Stimulated activated CD4-positive, alpha-beta T cell treated with anti-CD3 and anti-CD28 coated beads, Interleukin-15, amount 100 ng/mL, for 48 hours (primary cell): ENCODE results near the gene UNC13A.
A peak's percentile ranks its signal among the peaks of the same experiment; 100 is the strongest.

Experiments
- DNase-seq, 2 donors: peaks; one replicate each; pipeline ENCODE4 v3.0.0-alpha.2; 2020; ENCODE audit warnings: low read depth in 2 of 2

Gene UNC13A

GRCh38 chr19:17706750-17707181, 18.6 kb upstream of the UNC13A start:
- no peak for DNase-seq

- peak; percentile 53 to 59 for DNase-seq
These were observed 15.8 kb upstream of the UNC13A start for GRCh38 chr19:17703824-17704463.

DNA sequence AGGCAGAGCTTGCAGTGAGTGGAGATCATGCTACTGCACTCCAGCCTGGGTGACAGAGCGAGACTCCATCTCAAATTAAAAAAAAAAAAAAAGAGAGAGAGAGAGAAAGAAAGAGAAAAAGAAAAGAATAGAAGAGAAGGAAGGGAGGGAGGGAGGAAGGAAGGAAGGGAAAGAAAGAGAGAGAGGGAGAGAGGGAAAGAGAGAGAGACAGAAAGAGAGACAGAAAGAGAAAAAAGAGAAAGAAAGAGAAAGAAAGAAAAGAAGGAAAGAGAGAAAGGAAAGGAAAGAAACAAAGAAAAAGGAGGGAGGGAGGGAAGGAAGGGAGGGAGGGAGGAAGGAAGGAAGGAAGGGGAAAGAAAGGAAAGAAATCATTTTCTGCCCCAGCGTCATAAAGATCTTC, 7.0 kb upstream of the UNC13A start:
- DNase-seq, result no peak

GRCh38 chr19:17692566-17692965, 4.4 kb upstream of the UNC13A start:
- no peak for DNase-seq

DNA sequence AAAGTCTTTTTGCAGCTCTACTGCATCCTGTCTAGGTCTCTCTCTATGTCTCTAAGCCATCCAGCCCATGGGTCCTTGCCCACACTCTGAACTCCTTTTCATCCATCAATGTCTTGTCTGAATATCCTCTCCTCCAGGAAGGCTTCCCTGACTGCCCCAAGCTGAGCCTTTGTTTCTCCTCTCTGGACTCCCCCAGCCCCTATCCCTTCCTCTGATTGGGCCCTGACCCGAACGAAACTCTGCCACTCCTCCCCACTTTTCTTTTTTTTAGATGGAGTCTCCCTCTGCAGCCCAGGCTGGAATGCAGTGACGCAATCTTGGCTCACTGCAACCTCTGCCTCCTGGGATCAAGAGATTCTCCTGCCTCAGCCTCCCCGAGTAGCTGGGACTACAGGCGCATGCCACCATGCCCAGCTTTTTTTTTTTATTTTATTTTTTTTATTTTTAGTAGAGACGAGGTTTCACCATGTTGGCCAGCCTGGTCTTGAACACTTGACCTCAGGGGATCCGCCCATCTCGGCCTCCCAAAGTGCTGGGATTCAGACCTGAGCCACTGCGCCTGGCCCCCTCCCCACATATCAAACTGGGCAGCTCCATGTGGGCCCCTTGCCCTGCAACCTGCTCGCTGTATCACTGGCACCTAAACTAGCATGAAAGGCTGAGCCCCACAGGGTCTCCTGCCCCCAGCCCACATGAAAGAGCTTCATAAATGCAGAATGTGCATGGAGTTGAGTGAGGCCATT, 870 bp upstream of the UNC13A start:
- DNase-seq, result no peak

GRCh38 chr19:17687141-17687856, 855 bp downstream of the UNC13A start:
- DNase-seq, result no peak

DNA sequence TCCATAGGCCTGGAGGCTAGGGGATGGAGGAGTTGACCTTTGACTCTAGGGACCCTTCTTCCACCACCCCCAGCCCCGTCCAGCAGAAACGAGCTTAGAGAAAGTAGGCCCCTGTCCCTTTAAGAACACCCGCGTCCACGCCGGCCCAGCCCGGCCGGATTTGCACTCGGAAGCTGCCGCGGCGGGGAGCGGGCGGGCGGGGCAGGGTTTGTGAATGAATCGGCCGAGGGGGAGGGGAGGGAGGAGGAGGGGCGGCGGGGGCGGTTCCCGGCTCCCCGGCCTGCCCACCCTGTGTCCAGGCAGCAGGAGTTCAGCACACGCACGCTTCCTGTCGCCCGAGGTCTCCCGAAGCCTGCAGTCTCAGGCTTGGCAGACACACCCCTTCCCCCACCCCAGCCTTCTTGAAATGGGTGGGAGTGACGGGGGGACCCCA, 1.5 kb downstream of the UNC13A start:
- no peak for DNase-seq

DNA sequence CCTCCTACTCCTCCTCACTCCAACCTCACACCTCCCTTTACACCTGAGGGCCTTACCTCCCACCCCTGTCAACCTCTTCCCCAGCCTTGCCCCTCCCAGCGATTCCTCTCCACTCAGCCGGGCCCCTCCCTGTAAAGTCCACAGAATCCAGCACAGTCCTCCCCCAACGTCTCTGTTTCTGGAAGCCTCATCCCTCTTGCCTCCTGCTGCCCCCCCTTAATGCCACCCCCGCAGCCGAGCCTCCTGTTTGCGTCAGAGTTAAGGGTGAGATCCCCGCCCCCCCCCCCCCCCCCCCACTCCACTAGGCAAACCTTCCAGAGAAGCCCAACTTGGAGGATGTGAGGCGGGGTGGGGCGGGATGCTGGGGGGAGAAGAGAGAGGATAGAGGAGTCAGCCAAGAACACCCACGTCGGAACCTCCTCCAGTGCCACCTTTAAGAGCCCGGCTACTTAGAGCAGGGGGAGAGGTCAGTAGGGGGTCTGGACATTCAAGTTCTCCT, 2.1 kb downstream of the UNC13A start:
- DNase-seq, result no peak

GRCh38 chr19:17685451-17686022, 2.6 kb downstream of the UNC13A start:
- no peak for DNase-seq

DNA sequence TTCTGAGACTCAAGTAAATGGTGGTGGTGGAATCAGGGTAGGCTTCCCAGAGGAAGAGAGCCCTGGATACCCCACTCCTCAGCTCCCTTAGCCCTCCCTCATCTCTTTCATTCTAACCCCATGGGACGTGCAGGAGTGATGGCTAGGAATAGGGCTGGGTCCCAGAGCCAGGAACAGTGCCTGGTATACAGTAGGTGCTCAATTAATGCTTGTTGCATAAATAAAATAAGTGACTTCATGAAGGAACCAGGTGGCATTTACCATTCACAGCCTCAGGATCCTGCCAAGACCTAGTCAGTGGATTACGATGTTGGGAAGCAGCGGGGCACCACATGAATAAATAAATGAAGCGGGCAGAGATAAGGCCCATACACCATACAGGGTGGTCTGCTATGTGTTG, 3.9 kb downstream of the UNC13A start:
- DNase-seq, result no peak

DNA sequence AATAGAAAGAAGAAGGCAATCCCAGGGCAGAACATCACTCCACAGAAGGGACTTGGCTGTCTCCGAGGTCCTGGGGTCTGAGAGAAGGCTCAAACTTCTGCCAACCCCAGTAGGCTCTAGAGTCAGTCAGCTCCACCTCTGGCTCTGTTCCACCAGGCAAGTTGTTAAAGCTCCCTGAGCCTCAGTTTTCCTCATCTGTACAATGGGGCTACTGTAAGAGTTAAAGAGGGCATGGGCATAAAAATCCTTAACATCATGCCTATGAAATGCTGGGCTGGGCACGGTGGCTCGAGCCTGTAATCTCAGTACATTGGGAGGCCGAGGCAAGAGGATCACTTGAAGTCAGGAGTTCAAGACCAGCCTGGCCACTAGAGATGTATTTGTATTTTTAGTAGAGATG, 5.1 kb downstream of the UNC13A start:
- no peak for DNase-seq

GRCh38 chr19:17682273-17682672, 5.9 kb downstream of the UNC13A start:
- no peak for DNase-seq

DNA sequence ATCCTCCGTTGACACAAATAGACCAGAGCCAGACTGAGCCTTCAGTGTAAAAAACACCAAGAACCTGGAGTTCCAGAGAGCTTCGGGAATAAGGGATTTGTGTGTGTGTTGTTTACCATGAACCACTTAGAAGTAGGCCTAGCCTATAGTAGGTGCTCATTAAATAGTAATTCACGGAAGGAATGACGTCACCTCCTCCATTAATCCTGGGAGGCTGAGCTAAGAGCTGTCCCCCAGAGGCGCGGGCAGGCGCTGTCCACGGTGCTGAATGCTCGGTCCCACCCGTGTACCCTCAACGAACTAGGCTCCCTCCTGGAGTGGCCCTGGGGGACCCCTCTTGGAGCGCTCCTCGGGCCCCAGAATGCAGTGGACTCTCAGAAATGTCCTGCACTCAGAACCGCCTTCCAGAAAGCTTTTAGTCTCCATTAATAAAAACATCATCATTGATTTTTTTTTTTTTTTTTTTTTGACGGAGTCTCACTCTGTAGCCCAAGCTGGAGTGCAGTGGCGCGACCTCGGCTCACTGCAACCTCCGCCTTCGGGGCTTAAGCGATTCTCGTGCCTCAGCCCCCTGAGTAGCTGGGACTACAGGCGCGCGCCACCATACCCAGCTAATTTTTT, 6.5 kb downstream of the UNC13A start:
- DNase-seq, result no peak

- peak; percentile 9 to 19 for DNase-seq
These were observed 7.9 kb downstream of the UNC13A start for GRCh38 chr19:17680230-17680722.

- no peak for DNase-seq
These were observed 8.5 kb downstream of the UNC13A start for GRCh38 chr19:17679526-17680229.

DNA sequence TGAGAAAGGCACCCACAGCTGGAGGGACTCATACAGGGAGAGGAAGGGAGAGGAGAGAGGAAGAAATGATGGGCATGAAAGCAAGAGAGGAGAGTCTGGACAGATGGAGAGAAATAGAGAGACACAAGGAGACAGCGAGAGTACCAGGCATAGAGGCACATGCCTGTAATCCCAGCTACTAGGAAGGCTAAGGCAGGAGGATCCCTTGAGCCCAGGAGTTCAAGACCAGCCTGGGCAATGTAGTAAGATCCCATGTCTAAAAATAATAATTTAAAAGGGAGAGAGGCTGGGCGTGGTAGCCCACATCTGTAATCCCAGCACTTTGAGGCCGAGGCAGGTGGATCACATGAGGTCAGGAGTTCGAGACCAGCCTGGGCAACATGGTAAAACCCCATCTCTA, 9.3 kb downstream of the UNC13A start:
- DNase-seq, result no peak

- no peak for DNase-seq
These were observed 11.2 kb downstream of the UNC13A start for GRCh38 chr19:17677002-17677401.

- DNase-seq, result no peak
These were observed 11.9 kb downstream of the UNC13A start for GRCh38 chr19:17676295-17676694.

DNA sequence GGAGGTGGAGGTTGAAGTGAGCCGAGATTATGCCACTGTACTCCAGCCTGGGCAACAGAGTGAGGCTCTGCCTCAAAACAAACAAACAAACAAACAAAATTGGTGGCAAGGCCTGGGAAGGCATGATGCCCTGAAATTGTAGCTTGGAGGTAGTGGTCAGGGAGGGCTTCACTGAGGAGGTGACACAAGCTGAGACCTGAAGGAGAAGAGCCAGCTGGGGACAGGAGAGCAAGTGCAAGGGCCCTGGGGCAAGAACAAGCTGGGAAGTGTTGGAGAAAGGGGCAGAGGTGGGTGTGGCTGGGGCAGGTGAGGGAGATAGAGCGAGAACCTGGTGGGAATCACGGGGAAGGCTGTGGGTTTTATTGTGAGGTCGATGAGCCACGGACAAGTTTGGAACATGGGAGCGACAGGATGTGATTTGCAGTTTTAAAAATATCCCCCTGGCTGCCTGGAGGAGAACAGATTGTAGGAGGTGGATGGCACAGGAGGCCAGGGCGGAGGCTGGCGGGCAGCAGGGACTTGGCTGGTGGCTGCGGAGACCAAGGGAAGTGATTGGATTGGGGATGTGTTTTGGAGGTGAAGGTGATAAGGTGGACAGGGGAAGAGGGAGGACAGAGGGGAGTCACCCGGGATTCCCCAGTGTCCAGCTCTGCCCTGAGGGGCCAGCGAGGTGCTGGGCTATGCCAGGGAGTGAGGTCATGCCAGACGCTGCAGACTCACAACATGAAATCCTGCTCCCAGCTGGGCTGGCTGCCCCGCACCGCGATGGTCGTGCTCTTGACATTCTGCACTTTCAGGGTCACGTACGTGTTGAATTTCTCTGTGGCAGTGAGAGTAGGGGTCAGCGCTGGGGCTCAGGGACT, 14.0 kb downstream of the UNC13A start:
- DNase-seq, result no peak

- DNase-seq, result peak in 1 of 2 donors; percentile 32
These were observed 16.2 kb downstream of the UNC13A start for GRCh38 chr19:17671906-17672305.
